SK-N-SH treated with all-trans-retinoic acid at 6 μM for 48 hours (cell line): ENCODE results near the gene RAX2.

Experiments used
- TF ChIP-seq, protein P1 (sequence below): fragments of 250-450 bp; sonication (Bioruptor Pico); IDR thresholded peaks from 2 replicates; pipeline ENCODE4 v1.5.0; 2020; ENCODE audit warnings: mild to moderate bottlenecking, moderate library complexity
- TF ChIP-seq, protein P2 (sequence below): fragments of 250-450 bp; sonication (Bioruptor Pico); IDR thresholded peaks from 2 replicates; pipeline ENCODE4 v1.8.0; 2020; ENCODE audit warnings: mild to moderate bottlenecking, moderate library complexity, borderline replicate concordance

DNA sequence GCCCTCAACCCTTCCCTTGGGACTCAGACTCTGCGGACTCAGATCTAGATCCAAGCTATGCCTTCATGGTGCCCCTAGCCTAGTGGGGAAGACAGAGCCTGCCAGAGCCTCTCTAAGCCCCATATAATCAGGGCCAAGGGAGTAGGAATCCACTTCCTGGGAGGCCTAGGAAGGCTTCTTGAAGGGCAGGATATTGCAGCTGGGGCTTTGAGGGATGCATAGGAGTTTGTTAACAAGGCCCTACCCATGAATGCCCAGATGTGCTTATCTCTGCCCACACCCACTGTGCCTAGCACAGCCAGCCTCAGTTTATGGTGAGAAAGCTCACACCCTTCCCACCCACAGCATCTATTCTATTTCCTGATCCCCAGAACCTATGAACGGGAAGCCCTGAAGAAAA is 21.8 kb downstream of the RAX2 start:
- TF ChIP-seq, protein P1, sequence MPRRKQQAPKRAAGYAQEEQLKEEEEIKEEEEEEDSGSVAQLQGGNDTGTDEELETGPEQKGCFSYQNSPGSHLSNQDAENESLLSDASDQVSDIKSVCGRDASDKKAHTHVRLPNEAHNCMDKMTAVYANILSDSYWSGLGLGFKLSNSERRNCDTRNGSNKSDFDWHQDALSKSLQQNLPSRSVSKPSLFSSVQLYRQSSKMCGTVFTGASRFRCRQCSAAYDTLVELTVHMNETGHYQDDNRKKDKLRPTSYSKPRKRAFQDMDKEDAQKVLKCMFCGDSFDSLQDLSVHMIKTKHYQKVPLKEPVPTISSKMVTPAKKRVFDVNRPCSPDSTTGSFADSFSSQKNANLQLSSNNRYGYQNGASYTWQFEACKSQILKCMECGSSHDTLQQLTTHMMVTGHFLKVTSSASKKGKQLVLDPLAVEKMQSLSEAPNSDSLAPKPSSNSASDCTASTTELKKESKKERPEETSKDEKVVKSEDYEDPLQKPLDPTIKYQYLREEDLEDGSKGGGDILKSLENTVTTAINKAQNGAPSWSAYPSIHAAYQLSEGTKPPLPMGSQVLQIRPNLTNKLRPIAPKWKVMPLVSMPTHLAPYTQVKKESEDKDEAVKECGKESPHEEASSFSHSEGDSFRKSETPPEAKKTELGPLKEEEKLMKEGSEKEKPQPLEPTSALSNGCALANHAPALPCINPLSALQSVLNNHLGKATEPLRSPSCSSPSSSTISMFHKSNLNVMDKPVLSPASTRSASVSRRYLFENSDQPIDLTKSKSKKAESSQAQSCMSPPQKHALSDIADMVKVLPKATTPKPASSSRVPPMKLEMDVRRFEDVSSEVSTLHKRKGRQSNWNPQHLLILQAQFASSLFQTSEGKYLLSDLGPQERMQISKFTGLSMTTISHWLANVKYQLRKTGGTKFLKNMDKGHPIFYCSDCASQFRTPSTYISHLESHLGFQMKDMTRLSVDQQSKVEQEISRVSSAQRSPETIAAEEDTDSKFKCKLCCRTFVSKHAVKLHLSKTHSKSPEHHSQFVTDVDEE (CRISPR knock-in tag): no peak
- TF ChIP-seq, protein P2, sequence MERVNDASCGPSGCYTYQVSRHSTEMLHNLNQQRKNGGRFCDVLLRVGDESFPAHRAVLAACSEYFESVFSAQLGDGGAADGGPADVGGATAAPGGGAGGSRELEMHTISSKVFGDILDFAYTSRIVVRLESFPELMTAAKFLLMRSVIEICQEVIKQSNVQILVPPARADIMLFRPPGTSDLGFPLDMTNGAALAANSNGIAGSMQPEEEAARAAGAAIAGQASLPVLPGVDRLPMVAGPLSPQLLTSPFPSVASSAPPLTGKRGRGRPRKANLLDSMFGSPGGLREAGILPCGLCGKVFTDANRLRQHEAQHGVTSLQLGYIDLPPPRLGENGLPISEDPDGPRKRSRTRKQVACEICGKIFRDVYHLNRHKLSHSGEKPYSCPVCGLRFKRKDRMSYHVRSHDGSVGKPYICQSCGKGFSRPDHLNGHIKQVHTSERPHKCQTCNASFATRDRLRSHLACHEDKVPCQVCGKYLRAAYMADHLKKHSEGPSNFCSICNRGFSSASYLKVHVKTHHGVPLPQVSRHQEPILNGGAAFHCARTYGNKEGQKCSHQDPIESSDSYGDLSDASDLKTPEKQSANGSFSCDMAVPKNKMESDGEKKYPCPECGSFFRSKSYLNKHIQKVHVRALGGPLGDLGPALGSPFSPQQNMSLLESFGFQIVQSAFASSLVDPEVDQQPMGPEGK (CRISPR knock-in tag): no peak
